NCI-H524 (cell line): Measurements from ENCODE around the gene AP4S1.
"Not testable (repeated sequence)": the region's sequence is repeated elsewhere in the genome, so short reads cannot be mapped to it uniquely, and the experiment has no call there.

Experiments used
- DNase-seq, 2 experiments: peaks; one replicate each; lab custom pipeline; 2025; lab: John Stamatoyannopoulos, UW

AP4S1 gene

DNA sequence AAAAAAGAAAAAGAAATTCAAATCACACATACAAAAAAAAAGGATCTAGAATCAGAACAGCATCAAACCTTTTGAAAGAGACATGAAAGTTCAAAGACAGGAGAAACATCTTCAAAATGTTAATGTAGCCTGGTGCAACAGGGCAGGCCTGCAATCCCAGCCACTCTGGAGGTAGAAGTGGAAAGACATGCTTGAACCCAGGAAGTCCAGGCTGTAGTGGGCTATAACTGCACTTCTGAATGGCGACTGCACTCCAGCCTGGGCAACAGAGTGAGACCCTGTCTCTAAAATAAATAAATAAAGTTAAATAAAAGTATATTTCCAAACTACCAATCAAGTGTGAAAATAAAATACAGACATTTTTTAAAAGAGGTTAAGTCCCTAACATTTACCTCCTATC is 18.7 kb upstream of the AP4S1 start:
- DNase-seq = no peak

DNA sequence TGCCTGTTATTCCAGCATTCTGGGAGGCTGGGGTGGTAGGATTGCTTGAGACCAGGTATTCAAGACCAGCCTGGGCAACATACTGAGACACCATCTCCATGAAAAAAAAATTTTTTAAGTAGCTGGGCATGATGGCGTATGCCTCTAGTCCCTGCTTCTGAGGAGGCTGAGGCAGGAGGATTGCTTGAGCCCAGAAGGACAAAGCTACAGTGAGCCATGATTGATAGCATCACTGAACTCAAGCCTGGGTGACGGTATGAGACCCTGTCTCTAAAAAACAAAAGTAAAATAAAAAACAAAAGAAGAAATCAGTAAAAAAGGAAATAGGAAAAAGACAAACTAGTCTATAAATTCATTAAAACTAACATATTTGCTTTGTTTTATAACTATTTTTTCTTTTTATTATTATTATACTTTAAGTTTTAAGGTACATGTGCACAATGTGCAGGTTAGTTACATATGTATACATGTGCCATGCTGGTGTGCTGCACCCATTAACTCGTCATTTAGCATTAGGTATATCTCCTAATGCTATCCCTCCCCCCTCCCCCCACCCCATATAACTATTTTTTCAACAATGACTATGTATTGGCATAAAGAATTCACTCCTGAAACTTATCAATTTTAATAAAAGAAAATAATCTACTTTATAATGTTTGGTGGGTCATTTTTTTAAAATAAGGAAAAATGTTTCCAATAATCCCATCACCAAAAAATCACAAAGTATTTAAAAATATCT is 15.4 kb upstream of the AP4S1 start:
- no peak for DNase-seq

DNA sequence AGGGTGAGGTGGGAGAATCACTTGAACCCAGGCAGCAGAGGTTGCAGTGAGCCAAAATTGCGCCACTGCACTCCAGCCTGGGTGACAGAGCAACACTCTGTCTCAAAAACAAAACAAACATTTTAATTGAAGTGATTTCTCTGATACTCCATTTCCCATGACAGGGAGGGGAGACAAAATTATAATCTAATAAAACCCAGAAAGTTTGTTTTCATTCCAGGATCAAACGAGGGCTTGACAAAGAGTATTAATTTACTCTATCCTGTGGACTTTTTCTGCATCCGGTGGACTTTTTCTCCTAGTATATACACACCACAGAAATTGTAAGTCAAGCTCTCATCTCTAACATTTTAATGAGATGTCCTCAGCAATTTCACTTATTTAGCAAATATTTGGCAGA is 14.5 kb upstream of the AP4S1 start:
- DNase-seq = no peak

DNA sequence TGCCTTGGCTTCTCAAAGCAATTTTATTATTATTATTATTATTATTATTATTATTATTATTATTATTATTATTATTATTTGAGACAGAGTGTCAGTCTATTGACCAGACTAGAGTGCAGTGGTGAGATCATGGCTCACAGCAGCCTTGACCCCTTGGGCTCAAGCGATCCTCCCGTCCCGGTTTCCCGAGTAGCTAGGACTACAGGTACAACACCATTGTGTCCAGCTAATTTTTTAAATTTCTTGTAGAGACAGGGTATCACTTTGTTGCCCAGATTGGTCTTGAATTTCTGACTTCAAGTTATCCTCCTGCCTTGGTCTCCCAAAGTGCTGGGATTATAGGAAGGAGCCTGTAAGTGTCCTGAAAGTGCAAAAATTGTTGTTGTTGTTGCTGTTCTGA is 11.6 kb upstream of the AP4S1 start:
- DNase-seq = no peak

DNA sequence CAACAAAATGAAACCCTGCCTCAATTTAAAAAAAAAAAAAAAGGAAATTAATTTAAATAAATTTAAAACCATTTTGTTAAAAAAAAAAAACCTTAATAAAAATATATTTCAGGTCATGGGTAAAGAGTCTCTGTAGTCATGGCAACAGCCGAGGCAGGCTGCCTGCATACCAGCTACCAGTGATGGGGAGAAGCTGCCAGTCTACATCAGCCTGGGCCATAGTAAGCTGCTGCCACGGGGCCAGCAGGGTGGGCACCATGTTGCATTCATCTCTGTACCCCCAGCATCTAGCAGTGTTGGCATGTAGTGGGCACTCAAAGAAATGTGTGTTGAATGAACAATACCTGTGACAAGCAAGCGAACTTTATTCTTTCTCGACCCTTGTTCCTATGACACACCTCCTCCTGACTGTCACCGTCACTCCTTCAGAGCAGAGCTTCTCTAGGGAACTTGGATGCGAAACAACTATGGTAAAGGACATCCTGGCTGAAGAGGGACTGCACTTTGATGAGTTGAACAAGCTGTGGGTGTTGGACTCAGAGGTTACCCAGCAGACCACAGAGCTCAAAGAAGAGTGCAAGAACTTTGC is 7.3 kb upstream of the AP4S1 start:
- DNase-seq = no peak

DNA sequence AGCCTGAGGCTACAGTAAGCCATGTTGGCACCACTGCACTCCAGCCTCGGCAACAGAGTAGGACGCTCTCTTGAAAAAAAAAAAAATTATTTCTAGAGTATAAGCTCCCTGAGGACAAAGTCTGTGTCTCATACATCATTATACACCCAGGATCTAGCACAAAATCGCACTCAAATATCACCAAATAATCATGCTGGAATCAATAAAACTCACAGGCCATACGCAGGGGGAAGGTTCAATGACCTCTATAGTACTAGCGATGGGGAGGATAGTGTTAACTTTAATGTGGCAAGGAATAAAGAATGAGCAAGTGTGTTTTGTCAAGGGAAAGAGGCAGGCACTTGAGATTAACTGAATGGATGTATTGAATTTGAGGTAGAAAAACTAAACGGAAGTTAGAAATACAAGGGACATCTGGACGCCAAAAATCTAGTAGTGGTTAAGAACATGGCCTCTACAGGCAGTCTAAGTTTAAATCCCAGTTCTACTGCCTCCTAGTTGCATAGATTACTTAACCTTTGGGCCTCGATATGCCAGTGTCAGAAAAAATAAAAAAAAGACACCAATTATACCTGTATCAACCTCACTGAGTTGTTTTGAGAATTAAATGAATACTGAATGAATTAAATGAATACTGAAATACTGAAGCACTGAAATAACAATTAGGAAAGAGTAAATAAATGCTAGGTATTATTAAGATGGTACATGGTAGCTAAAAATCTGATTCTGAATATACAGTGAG is 4.4 kb upstream of the AP4S1 start:
- DNase-seq = no peak

DNA sequence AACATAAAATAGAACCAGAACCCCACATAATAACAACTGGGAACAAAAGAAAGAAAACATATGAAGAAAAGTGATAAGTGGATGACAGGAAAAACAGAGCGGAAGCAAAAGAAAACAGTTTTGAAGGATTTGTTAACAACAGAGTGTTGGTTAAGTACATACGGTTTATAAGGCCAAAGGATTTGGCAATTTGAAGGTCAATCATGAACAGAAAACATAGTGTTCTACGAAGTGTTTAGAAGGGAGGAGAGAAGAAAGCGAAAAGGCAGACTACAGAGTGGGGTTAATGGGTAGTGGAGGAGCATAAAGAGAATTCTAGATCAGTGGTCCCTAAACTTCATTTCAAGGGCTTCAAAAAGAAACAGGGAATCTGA is 3.9 kb upstream of the AP4S1 start:
- DNase-seq = no peak

DNA sequence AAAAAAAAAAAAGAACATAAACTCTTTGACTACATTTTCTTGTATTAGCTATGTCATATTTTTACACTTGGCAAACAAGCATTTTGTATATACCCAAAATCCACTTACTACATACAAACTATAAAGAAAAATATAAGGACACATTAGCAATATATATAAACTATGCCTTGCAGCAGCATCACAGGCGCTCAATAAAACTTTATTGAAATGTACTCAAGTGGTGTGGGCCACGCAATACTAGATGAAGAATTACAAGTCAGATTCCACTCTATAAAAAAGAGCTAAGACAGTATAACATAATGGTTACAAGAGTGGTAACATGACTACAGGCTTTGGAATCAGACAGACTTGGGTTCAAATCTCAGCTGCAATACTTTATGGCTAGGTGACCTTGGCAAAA is 3.1 kb upstream of the AP4S1 start:
- no peak for DNase-seq

DNA sequence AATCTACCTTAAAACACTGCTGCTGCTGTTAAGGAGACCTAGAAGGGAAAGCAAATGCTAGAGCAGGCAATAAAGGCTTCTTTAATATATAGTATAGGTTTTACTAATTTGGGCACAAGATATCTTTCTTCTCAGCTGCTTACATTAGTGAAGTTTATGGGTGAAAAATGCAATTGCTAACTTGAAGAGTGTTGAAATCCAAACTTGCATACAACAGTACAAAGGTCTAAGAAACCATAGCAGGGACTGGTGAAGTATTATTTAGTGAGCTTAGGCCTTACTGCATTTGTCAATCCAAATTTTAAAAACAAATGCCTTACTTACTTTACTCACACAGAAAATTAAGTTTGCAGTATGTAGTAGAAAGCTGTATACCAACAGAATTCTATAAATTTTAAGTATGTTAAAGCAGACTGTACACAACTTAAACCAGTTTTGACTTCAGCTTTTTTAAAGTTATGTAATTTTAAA is 1.4 kb upstream of the AP4S1 start:
- DNase-seq = no peak

DNA sequence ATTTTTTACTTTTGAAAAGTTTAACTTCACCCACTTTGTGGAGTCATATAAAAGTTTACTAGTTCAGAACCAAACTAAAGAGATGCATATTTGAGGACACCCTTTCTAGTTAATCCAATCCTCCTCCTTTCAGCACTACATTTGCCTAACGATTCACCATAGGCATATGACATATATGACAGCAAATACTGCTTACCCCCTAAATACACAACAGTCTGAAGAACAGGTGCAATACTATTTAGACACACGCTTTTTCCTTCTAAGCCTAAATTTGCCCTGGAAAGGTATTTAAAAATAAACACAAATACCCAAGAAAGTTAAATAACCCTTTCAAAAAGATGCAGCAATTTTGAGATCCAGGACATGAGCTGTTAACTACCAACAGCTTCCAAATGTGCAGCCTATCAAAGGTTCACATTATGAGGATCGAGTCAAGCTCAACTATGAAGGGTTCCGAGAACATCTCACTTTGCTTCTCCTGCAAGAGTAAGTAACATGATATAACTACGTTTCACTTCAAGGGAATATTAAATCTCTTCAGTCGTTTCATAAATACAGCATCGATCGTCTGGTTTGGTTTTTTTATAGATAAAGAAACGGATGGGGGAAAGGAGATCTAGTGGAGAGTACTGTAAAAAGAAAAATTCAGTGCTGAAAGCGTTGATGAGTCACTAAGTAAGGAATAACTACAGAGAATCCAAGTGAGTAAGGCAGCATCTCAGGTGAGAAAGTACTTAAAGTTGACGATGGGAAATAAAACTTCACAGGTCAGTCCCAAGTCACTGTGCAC is 677 bp upstream of the AP4S1 start:
- peak in 1 of 2 experiments; percentile 27 for DNase-seq

DNA sequence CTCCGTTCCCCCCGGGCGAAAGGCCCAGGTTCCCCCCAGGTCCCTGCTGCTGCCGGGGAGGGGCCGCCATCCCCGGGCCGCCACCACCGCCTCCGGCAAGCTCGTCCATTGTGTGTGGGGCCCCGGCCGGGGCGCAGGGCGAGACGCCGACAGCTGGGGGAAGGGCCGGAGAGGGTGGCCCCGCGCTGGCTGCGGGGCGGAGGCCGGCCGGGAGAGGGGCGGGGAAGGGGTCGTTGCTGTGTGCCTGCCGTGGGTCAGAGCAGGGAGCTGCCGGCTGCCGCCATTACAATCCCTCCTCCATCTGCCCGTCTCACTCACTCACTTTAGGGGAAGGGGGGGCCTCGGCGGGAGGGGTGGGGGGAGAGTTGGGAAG is 614 bp downstream of the AP4S1 start, which contains the start of gene STRN3:
Gene STRN3, minus strand, starts transcription at position 303 of the 373 bp plus-strand sequence. Its CDS starts 194 bp downstream, at position 109.
- DNase-seq = no peak

DNA sequence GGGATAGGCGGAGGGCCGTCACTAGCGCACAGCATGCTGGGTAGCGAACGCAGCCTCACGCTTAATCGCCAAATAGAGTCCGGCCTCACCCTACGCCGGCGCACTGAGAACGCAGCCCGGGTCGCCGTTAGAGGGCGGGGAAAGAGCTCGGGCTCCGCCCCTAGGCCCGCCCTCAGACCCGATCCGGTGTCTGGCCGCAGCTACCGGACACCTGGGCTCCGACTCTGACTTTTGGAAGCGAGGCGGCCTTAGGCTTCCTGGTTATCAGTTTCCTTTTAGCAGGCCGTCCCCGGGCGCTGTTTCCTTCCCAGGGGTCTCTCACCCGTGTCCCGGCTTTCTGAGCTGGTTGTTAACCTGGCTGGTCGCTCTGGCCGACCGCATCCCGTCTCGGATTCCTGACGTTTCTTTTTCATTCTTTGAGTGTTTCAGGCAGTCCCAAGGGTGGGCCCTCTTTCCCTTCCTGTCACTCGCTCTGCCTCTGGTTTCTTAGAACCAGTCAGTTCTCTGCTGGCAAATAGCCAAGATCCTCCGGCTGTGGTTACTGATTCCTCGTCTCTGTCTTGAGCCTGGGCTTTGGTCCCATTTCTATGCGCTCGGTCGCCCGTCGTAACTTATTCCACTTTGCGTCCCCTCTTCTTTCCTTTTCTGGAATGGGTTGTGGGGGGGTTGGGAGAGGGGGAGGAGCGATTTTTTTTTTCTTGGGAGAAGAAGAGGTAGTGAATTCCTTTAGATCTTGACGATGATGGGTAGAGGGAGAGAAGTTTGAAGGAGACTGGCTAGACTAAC is 1.2 kb downstream of the AP4S1 start:
- peak; percentile 98 to 99 for DNase-seq

DNA sequence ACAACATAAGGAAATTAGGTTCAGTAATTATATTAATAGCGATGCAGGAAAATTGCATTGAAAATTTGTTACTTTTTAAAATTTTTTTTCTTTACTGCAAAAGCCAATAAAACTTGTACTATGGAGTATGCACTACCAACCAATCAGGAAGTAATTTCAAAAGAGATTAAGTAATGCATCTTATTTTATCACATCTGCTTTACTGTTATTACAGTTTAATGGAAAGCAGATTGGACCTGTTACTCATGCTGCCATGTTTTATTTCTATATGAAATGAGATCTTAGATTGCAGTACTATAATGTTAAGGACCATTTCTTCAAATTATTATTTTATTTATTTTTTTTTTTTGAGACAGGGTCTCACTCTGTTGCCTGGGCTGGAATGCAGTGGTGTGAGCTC is 2.4 kb downstream of the AP4S1 start:
- no peak for DNase-seq

DNA sequence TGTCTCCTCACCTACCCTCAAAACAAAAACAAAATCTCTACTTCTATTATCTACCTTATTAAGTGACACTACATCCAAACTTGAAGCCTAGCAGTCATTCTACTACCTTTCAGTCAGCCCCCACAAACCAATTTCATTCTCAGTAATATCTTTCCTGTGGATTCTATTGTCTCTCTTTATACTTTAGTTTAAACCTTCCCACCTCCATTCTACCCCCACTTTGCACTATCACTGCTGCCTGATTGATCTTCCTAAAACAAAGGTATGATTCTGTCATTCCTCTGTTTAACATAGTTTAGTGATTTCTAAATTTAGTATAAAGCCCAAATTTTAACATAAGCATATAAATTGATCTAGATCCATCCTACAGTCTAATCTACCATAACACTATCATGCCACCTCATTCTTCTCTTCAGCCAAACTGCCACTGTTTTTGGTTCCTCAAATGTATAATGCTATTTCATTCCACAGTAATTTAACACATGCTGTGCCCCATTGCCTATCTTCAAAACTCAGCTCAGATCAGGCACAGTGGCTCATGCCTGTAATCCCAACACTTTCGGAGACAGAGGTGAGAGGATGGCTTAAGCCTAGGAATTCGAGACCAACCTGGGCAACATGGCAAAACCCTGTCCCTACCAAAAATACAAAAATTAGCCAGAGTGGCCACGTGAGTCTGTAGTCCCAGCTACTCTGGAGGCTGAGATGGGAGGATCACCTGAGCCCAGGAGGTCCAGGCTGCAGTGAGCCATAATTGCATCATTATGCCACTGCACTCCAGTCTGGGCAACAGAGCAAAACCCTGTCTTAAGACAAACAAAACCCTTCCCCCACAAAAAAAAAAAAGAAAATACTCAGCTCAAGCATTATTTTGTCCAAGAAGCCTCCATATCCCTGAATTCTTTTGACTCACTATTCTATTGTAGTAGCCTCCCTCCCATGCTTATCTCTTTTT is 3.8 kb downstream of the AP4S1 start:
- no peak for DNase-seq

DNA sequence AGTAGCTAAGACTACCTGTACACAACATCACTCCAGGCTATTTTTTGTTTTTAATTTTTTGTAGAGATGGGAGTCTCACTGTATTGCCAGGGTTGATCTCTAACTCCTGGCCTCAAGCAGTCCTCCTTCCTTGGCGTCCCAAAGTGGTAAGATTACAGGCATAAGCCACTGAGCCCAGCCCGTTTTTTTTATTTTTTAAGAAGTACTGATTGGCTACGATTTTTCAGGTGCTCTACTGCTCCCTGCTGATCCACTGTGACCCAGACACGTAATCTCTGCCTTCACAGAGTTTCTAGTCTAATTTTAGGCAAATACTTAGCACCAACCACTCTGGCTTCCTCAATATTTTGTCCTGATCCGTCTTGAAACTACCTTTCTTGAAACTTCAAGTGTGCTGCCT is 5.0 kb downstream of the AP4S1 start:
- DNase-seq = no peak

DNA sequence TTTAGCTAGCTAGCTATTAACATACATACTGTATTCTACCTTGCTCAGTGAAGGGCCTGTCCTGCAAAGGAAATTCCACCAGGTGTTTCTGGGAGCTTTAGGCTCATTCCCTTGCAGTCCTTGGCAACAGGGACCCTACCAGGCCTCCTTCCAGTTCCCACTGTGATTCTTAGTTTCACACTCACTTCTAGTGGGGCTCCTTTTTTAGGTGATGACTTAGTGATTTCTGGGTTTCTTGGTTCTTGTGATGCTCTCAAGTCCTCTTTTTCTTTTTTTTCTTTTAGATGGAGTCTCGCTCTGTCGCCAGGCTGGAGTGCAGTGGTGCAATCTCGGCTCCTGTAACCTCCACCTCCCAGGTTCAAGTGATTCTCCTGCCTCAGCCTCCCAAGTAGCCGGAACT is 11.1 kb downstream of the AP4S1 start:
- DNase-seq = no peak

DNA sequence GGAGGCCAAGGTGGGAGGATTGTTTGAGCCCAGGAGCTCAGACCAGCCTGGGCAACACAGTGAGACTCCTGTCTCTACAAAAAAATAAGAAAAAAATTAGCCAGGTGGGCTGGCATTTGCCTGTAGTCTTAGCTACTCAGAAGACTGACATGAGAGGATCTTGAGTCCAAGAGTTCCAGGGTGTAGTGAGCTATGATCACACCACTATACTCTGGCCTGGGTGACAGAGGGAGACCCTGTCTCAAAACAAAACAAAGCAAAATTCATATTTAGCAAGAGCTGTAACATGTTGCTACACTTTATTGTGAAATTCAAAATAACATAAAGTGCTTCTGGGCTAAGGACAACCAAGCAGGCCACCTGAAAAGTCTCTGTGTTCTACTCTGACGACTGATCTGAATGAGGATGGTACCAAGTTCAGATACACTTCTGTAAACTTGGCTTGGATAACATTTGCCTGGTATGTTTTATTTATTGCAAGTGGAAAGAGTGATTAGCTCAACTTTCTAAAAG is 12.3 kb downstream of the AP4S1 start:
- no peak for DNase-seq

DNA sequence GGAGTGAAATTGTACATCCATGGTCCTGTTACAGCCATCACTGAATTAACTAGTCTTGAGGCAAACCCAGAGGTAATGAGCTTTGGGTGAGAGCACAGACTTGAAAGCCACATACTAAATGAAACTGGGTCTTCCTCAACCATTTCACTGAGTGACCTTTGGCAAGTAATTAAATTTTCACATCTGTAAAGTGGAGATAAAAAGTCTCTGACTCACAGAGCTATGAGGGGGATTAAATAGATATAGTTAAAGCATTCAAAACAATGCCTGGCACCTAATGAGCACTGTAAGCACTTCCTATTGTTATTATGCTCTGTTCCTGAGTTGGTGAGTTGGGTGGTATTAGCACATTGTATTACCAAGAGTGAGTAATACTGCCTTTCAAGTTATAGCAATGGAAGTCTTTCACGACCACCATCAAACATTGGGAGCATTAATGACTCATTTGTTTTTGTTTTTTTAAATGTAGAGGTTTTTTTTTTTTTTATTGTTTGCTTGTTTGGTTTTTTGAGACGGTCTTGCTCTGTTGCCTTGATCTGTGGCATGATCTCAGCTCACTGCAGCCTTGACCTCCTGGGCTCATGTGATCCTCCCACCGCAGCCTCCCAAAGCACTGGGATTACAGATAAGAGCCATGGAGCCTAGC is 13.2 kb downstream of the AP4S1 start:
- DNase-seq = no peak

DNA sequence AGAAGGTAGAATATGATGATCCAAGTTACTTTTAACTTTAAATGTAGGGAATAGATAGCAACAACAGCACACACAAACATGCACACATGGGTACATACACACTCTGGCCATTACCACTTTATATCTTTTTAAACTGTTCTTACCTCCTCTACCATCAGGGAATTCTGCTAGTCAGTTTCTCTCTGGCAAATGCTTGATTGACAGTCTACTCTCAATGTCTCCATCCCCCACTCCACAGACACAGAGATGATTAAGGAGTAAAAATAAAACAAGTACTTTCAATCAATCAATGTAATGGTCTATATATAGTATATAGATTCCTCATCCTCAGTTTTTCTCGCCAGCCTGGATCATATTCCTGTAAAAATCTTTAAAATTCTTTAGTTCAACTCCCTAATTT is 16.9 kb downstream of the AP4S1 start:
- no peak for DNase-seq

DNA sequence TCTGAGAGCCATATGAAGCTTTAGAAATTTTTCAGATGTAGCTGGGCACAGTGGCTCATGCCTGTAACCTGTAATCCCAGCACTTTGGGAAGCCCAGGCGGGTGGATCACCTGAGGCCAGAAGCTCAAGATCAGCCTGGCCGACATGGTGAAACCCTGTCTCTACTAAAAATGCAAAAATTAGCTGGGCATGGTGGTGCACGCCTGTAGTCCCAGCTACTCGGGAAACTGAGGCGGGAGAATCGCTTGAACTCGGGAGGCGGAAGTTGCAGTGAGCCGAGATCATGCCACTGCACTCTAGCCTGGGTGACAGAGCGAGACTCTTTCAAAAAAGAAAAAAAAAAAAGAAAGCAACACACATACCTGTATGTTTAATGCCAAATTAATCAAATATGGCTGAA is 17.4 kb downstream of the AP4S1 start:
- not testable (repeated sequence) for DNase-seq
